ENCODE data around the gene FLT3LG.

DNA sequence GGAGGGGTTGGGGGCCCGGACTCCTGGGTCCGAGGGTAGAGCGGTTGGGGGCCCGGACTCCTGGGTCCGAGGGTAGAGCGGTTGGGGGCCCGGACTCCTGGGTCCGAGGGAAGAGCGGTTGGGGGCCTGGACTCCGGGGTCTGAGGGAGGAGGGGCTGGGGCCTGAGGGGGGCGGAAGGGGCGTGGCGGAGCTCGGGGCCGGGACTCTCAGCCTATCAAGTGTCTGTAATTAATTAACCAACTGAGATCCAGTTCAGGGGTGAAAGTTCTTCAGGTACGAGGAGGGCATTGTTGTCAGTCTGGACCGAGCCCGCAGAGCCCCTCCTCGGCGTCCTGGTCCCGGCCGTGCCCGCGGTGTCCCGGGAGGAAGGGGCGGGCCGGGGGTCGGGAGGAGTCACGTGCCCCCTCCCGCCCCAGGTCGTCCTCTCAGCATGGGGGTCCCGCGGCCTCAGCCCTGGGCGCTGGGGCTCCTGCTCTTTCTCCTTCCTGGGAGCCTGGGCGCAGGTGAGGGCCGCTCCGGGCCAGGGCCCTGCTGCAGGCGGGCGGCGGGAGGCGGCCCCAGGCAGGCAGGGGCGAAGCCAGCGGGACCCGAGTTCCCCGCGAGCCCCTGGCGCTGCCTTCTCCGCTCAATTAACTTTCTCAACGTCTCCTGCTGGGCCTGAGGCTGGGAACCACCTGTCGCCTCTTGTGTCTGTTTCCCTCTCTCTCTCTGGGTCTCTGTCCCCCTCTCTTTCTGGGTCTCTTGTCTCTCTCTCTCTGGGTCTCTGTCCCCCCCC is 39.1 kb downstream of the FLT3LG start:
- TF ChIP-seq, protein P1, sequence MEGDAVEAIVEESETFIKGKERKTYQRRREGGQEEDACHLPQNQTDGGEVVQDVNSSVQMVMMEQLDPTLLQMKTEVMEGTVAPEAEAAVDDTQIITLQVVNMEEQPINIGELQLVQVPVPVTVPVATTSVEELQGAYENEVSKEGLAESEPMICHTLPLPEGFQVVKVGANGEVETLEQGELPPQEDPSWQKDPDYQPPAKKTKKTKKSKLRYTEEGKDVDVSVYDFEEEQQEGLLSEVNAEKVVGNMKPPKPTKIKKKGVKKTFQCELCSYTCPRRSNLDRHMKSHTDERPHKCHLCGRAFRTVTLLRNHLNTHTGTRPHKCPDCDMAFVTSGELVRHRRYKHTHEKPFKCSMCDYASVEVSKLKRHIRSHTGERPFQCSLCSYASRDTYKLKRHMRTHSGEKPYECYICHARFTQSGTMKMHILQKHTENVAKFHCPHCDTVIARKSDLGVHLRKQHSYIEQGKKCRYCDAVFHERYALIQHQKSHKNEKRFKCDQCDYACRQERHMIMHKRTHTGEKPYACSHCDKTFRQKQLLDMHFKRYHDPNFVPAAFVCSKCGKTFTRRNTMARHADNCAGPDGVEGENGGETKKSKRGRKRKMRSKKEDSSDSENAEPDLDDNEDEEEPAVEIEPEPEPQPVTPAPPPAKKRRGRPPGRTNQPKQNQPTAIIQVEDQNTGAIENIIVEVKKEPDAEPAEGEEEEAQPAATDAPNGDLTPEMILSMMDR (IDR thresholded peaks at IDR 0.05): no peak
- no peak for TF ChIP-seq POLR2AphosphoS5 (IDR thresholded peaks at IDR 0.05; ENCODE audit: insufficient read depth in 1 of 2, low read depth in 1 of 2)

All from vagina (tissue), 2 donors.